GM06990 (cell line): ENCODE data around the gene MT4.

ENCODE experiments used
- DNase-seq: peaks from one replicate; pipeline ENCODE4 v3.0.0-alpha.2; 2011; ENCODE audit not compliant: insufficient read length; ENCODE audit errors: extremely low read depth
- H3K27me3 ChIP-seq: replicated peaks from 2 replicates; pipeline ENCODE4 v1.6.0; 2011; ENCODE audit warnings: low read length; ENCODE audit not compliant: control insufficient read depth, insufficient read depth
- H3K36me3 ChIP-seq: 2 replicates; pipeline ENCODE4 v1.5.1; 2011; ENCODE audit warnings: low read length; ENCODE audit not compliant: control insufficient read depth, insufficient read depth
- H3K4me3 ChIP-seq: replicated peaks from 2 replicates; pipeline ENCODE4 v1.5.1; 2011; ENCODE audit warnings: low read depth, mild to moderate bottlenecking, control low read depth, low read length
- TF ChIP-seq, protein P1 (sequence below): IDR thresholded peaks from 2 replicates; pipeline ENCODE4 v1.5.1; 2011; ENCODE audit warnings: low read length, control low read depth, mild to moderate bottlenecking, inconsistent platforms; ENCODE audit not compliant: insufficient read depth, poor library complexity, severe bottlenecking

Gene MT4

DNA sequence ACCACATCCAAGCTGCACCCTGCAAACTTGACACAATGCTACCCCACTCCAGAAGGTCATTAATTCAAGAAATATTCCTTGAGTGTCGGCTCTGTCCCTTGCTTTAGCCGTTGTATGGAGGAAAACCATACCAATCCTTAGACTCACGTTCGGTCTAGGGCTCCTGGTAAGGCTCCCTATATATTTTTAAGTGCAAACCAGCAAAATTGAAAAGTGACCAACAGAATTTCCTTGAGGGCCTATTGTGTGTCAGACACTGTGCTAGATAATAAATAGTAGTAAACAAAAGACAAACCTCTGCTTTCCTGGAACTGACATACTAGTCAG lies 44.7 kb upstream of the MT4 start:
- TF ChIP-seq, protein P1, sequence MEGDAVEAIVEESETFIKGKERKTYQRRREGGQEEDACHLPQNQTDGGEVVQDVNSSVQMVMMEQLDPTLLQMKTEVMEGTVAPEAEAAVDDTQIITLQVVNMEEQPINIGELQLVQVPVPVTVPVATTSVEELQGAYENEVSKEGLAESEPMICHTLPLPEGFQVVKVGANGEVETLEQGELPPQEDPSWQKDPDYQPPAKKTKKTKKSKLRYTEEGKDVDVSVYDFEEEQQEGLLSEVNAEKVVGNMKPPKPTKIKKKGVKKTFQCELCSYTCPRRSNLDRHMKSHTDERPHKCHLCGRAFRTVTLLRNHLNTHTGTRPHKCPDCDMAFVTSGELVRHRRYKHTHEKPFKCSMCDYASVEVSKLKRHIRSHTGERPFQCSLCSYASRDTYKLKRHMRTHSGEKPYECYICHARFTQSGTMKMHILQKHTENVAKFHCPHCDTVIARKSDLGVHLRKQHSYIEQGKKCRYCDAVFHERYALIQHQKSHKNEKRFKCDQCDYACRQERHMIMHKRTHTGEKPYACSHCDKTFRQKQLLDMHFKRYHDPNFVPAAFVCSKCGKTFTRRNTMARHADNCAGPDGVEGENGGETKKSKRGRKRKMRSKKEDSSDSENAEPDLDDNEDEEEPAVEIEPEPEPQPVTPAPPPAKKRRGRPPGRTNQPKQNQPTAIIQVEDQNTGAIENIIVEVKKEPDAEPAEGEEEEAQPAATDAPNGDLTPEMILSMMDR, result no peak
- peak overlapping the region; percentile 79 for H3K4me3 ChIP-seq
- no peak for DNase-seq
- H3K27me3 ChIP-seq, result no peaks in the 10 kb centered on the region
- no peaks in the 10 kb centered on the region for H3K36me3 ChIP-seq

DNA sequence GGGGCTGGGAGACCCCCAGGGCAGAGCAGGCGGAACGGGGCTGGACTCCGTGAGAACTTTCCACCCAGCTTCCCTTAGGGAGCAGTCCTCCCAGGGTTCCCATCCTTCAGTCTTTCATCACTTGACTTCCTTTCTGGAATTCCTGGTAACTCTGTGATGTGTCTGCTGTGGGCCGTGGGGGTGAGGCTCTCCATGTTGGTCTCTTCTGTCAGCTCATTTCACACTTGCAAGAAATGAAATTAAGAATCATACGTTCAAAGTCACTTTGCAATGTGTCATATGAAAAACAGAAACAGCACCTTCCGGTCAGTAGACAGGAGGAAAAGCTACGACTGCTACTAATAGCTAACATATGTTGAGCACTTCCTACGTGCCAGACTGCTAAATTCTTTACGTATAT lies 39.6 kb upstream of the MT4 start:
- TF ChIP-seq, protein P1, result no peak
- Histone ChIP-seq H3K4me3 (no peak overlapping the region), H3K27me3 (no peaks in the 10 kb centered on the region), H3K36me3 (no peaks in the 10 kb centered on the region)
- DNase-seq, result no peak

GRCh38 chr16:56530872-56531271 lies 34.0 kb upstream of the MT4 start:
- DNase-seq, result no peak
- H3K27me3 ChIP-seq, result no peaks in the 10 kb centered on the region
- H3K4me3 ChIP-seq, result no peak overlapping the region
- TF ChIP-seq, protein P1, result no peak
- no peaks in the 10 kb centered on the region for H3K36me3 ChIP-seq

GRCh38 chr16:56532714-56533113 lies 32.2 kb upstream of the MT4 start:
- peaks cover 2% of the 10 kb centered on the region; the same call in 1 of the 2 replicates for H3K27me3 ChIP-seq
- H3K4me3 ChIP-seq, result no peak overlapping the region
- DNase-seq, result no peak
- H3K36me3 ChIP-seq, result no peaks in the 10 kb centered on the region
- TF ChIP-seq, protein P1, result no peak

DNA sequence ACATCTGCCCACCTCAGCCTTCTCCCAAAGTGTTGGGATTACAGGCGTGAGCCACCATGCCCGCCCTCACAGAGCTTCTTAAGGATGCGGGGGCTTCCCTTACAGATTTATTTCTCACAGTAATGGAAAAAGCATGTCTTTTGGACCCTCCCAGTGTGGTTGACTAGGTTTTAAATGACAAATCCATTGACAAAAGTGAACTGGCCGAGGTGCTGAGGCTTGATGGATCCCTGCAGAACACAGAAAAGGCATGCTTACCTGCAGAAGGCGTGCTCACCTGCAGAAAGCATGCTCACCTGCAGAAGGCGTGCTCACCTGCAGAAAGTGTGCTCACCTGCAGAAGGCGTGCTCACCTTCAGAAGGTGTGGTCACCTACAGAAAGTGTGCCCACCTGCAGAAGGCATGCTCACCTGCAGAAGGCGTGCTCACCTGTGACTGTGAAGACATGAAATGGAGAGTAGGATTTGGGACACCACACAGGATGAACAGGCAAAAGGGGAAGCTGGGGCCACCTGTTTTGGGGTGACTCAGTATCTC lies 30.0 kb upstream of the MT4 start:
- peaks cover 2% of the 10 kb centered on the region; the same call in 1 of the 2 replicates for H3K27me3 ChIP-seq
- TF ChIP-seq, protein P1, result no peak
- no peak for DNase-seq
- no peak overlapping the region for H3K4me3 ChIP-seq
- H3K36me3 ChIP-seq, result no peaks in the 10 kb centered on the region

DNA sequence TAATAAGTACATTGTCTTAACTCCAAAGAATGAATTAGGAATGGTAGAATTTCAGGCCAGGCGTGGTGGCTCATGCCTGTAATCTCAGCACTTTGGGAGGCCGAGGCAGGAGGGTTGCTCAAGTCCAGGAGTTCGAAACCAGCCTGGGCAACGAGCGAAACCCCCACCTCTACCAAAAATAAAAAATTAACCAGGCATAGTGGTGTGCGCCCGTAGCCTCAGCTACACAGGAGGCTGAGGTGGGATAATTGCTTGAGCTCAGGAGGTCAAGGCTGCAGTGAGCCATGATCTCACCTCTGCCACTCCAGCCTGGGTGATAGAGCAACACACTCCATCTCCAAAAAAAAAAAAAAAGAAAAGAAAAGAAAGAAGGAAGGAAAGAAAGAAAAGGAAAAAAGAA lies 26.5 kb upstream of the MT4 start:
- TF ChIP-seq, protein P1, result no peak
- Histone ChIP-seq H3K4me3 (no peak overlapping the region), H3K27me3 (peaks cover 2% of the 10 kb centered on the region; the same call in 1 of the 2 replicates), H3K36me3 (no peaks in the 10 kb centered on the region)
- DNase-seq, result no peak
